ENCODE data around the gene CSE1L.
A peak's percentile ranks its signal among the peaks of the same experiment; 100 is the strongest.

Gene CSE1L

DNA sequence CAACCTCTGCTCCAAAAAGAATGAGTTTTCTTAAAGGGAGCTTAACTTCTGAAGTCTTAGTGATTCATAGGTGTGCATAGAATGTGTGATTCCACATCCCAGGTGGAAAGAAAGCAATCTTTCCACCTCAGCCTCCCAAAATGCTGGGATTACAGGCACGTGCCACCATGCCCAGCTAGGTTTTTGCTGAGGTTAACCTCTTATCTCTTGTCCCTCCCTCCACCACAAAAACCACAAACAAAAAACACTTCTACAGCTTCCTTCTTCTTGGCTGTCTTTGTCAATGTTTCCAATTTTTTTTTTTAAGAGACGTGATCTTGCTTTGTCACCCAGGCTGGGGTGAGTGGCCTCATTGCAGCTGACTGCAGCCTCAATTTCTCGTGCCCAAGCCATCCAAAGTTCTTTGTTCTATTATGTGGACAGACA is 8.1 kb upstream of the CSE1L start:
- H3K4me3 ChIP-seq (ENCODE audit: low read depth, low read length): no peak overlapping the region
- TF ChIP-seq, protein P1, sequence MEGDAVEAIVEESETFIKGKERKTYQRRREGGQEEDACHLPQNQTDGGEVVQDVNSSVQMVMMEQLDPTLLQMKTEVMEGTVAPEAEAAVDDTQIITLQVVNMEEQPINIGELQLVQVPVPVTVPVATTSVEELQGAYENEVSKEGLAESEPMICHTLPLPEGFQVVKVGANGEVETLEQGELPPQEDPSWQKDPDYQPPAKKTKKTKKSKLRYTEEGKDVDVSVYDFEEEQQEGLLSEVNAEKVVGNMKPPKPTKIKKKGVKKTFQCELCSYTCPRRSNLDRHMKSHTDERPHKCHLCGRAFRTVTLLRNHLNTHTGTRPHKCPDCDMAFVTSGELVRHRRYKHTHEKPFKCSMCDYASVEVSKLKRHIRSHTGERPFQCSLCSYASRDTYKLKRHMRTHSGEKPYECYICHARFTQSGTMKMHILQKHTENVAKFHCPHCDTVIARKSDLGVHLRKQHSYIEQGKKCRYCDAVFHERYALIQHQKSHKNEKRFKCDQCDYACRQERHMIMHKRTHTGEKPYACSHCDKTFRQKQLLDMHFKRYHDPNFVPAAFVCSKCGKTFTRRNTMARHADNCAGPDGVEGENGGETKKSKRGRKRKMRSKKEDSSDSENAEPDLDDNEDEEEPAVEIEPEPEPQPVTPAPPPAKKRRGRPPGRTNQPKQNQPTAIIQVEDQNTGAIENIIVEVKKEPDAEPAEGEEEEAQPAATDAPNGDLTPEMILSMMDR (IDR thresholded peaks at IDR 0.05; ENCODE audit: insufficient read depth, low read depth, low read length, missing control alignments): no peak
- peak; percentile 19 for DNase-seq (ENCODE audit: low read depth)

DNA sequence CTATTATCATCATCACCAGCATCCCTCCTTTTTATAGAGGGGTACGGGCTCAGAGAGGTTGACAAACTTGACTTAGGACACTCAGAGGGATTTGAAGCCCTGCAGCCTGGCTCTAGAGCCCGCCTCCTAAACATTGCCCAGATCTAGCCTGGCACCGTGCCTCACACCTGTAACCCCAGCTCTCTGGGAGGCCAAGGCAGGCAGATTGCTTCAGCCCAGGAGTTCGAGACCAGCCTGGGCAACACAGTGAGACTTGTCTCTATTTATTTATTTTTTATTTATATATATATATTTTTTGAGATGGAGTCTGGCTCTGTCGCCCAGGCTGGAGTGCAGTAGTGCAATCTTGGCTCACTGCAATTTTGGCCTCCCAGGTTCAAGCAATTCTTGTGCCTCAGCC is 6.3 kb upstream of the CSE1L start:
- no peak overlapping the region for H3K4me3 ChIP-seq (ENCODE audit: low read depth, low read length)
- TF ChIP-seq, protein P1 (IDR thresholded peaks at IDR 0.05; ENCODE audit: insufficient read depth, low read depth, low read length, missing control alignments): no peak
- DNase-seq (ENCODE audit: low read depth): no peak

DNA sequence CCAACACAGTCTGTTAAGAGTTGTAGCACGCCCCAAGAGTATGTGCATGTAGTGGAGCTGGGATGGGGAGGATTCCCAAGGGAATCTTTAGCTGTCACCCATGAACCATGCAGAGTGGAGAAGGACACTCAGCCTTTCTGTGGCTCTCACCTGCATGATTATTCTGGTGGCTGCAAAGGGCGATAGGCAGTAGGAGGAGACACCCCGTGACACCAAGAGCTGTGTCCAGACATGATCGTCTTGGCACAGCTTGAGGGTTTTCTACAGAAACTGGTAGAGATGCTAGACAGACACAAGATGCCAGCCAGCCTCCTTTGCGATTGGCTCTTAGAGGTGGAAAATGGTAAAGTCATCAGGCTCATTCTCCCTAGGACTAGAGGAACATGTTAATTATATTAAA is 3.1 kb upstream of the CSE1L start:
- TF ChIP-seq, protein P1 (IDR thresholded peaks at IDR 0.05; ENCODE audit: insufficient read depth, low read depth, low read length, missing control alignments): no peak
- DNase-seq (ENCODE audit: low read depth): no peak
- no peak overlapping the region for H3K4me3 ChIP-seq (ENCODE audit: low read depth, low read length)

DNA sequence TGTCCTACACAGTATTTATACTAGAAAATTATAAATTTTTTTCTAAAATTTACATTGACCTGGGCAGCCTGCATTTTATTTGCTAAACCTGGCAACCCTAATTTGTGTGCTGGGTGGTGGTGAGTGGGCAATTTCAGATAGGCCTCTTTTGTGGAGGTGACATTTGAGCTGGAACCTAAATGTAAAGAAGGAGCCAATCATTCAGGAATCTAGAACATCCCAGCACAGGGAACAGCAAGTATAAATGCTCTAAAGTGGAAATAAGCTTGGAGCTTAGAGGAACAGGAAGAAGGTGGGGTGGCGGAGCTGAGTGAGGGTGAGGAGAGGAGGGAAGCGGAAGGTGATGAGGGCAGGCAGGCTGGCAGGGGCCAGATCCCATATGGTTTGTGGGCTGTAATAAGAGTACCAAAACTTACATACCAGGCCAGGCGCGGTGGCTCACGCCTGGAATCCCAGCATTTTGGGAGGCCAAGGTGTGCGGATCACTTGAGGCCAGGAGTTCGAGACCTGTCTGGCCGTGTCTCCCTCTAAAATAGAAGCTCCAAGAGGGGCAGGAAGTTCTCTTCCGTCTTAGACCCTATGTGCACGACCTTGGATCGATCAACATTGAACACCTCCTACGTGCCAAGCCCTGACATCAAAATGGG is 549 bp upstream of the CSE1L start:
- peak overlapping the region; percentile 75 for H3K4me3 ChIP-seq (ENCODE audit: low read depth, low read length)
- TF ChIP-seq, protein P1 (IDR thresholded peaks at IDR 0.05; ENCODE audit: insufficient read depth, low read depth, low read length, missing control alignments): no peak
- DNase-seq (ENCODE audit: low read depth): peak; percentile 56

DNA sequence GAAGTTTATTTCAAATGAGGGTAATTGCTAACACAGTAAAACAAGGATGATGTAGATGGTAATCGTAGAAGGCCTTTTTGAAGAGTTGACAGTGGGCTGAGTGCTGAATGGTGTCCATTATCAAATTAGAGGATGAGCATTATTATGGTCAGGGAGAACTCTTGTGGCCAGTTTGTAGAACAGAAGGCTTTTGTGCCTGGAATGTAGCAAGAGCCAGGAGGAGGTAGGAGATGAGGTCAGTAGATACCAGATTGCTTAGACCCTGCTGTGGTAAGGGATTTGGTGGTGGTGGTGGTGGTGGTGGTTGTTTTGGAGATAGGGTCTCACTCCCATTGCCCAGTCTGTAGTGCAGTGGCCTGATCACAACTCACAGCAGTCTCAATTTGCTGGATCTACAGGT is 6.2 kb downstream of the CSE1L start:
- H3K4me3 ChIP-seq (ENCODE audit: low read depth, low read length): no peak overlapping the region
- TF ChIP-seq, protein P1 (IDR thresholded peaks at IDR 0.05; ENCODE audit: insufficient read depth, low read depth, low read length, missing control alignments): no peak
- DNase-seq (ENCODE audit: low read depth): no peak

DNA sequence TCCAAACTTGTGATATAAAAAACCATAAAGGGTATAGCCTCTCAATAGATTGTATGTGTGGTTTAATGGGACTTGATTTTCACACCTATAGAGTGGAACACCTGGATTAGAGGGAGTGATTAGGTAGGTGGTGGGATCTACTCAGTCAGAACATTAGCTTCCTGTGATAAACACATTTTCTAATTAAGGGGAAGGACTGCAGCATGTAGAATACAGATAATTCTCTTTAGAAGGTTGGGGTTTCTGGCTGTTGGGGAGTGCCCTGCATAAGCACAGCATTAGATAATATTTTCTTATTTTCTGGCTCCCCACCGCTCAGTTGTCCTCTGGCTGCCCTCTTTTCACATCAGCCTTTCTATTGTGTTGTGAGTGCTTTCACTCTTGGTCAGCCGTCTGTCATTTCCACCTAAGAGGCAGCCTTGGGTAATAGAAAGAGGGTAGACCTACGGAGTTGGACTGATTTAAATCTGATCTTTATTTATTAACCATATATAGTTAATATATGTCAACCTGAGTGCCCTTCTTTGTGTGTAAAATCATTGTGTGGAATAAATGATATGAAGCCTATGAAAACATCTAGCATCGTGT is 8.0 kb downstream of the CSE1L start:
- TF ChIP-seq, protein P1 (IDR thresholded peaks at IDR 0.05; ENCODE audit: insufficient read depth, low read depth, low read length, missing control alignments): no peak
- peak; percentile 50 for DNase-seq (ENCODE audit: low read depth)
- H3K4me3 ChIP-seq (ENCODE audit: low read depth, low read length): peak overlapping the region; percentile 12

DNA sequence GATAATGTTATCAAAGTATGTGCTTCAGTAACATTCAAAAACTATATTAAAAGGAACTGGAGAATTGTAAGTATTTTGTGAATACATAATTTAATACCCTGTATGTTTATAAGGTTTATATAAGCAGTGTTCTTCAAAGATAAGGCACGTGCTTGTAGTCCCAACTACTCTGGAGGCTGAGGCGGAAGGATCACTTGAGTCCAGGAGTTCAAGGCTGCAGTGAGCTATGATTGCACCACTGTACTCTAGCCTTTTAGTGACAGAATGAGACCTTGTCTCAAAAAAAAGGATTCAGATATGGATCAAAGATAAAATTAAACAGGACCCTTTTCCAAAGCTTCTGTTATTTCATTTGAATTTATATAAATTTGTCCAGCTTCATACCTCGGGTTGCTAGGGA is 17.2 kb downstream of the CSE1L start:
- H3K4me3 ChIP-seq (ENCODE audit: low read depth, low read length): no peak overlapping the region
- TF ChIP-seq, protein P1 (IDR thresholded peaks at IDR 0.05; ENCODE audit: insufficient read depth, low read depth, low read length, missing control alignments): no peak
- DNase-seq (ENCODE audit: low read depth): no peak

All from GM12865 (cell line).